ENCODE data around the gene INPP5A. TPM values are rescaled to one million over a fixed set of nuclear protein-coding genes. Genes with fewer than 3 reads are reported as not detected.

The INPP5A gene
- total RNA-seq, 1 donor from 2014 or later, result 36.4 TPM

DNA sequence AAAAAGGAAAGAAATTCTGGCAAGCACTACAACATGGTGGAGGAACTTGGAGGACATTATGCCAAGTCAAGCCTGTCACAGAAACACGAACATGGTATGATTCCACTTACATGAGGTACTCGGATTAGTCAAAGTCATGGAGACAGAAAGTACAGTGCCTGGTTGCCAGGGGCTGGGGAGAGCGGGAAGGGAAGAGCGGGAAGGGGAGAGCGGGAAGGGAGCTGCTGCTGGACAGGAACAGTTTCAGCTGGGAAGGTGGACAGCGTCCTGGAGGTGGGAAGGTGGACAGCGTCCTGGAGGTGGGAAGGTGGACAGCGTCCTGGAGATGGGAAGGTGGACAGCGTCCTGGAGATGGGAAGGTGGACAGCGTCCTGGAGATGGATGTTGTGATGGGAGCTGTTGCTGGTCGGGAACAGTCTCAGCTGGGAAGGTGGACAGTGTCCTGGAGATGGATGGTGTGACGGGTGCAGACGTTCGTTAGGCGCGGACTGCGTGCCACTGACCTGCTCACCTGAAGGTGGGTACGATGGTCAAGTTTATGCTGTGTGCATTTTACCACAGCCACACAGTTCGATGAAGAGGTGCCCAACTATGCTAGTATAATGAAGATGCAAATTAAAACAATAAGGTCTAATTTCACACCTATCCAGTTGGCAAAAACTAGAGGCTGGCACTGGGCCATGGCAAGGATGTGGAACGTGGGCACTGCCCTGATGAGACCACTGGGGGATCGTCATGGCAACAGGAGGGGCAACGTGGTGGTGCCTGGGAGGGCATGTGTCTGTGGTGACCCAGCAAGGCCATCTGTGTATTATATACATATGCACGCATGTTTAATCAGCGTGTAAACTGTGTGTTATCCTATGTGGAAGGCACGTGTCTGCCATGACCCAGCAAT lies 144.5 kb downstream of the INPP5A start:
- no peaks in the 10 kb centered on the region for H3K36me3 Mint-ChIP-seq (ENCODE audit: unreplicated experiment)
- TF ChIP-seq, protein P1, sequence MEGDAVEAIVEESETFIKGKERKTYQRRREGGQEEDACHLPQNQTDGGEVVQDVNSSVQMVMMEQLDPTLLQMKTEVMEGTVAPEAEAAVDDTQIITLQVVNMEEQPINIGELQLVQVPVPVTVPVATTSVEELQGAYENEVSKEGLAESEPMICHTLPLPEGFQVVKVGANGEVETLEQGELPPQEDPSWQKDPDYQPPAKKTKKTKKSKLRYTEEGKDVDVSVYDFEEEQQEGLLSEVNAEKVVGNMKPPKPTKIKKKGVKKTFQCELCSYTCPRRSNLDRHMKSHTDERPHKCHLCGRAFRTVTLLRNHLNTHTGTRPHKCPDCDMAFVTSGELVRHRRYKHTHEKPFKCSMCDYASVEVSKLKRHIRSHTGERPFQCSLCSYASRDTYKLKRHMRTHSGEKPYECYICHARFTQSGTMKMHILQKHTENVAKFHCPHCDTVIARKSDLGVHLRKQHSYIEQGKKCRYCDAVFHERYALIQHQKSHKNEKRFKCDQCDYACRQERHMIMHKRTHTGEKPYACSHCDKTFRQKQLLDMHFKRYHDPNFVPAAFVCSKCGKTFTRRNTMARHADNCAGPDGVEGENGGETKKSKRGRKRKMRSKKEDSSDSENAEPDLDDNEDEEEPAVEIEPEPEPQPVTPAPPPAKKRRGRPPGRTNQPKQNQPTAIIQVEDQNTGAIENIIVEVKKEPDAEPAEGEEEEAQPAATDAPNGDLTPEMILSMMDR (IDR thresholded peaks at IDR 0.05), result no peak
- peak; percentile 73 for DNase-seq (ENCODE audit: extremely low spot score, unreplicated experiment)
- peaks cover 19% of the 10 kb centered on the region for H3K4me1 Mint-ChIP-seq (ENCODE audit: unreplicated experiment)
- no peaks in the 10 kb centered on the region for H3K9me3 Mint-ChIP-seq (ENCODE audit: unreplicated experiment)
- H3K27ac Mint-ChIP-seq (ENCODE audit: unreplicated experiment), result no peak overlapping the region
- H3K27me3 Mint-ChIP-seq (ENCODE audit: unreplicated experiment), result no peaks in the 10 kb centered on the region
- H3K4me3 Mint-ChIP-seq (ENCODE audit: unreplicated experiment), result no peak overlapping the region

DNA sequence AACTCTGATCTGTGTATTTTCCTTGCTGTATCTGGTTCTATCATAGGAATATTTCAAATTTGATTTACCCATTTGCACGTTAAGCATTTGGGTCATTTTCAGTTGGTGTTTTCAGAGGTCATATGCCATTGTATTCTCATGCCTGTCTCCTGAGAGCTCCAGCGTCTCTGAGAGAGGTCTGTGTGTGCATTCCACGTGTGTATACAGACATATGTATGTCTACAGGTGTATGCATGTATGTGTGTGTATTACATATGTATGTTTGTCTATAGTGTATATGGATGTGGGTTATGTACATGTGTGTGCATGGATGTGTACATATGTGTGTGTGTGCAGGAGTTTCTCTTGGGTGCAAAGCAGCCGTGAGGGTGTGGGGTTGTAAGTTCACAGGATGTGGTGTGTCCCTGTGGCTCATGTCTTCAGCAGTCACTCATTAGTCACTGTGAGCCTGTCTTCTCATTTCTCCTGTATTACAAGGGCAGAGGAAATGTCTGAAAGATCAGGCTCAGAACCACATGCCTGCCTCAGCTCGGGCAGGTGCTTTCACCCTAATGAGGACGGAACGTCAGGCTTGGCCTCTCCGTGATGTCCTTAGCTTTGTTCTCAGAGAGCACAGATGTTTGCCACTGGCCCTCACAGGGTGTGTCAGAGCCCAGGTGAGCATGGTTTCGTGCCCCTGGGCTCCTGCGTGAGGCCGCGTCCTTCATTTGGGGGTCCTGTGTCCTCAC lies 146.7 kb downstream of the INPP5A start:
- Mint-ChIP-seq H3K27me3 (ENCODE audit: unreplicated experiment) (no peaks in the 10 kb centered on the region), H3K4me3 (ENCODE audit: unreplicated experiment) (no peak overlapping the region), H3K27ac (ENCODE audit: unreplicated experiment) (peak overlapping the region; percentile 12), H3K9me3 (ENCODE audit: unreplicated experiment) (no peaks in the 10 kb centered on the region), H3K36me3 (ENCODE audit: unreplicated experiment) (no peaks in the 10 kb centered on the region), H3K4me1 (ENCODE audit: unreplicated experiment) (peaks cover 19% of the 10 kb centered on the region)
- TF ChIP-seq, protein P1 (IDR thresholded peaks at IDR 0.05), result no peak
- peak; percentile 73 for DNase-seq (ENCODE audit: extremely low spot score, unreplicated experiment)

DNA sequence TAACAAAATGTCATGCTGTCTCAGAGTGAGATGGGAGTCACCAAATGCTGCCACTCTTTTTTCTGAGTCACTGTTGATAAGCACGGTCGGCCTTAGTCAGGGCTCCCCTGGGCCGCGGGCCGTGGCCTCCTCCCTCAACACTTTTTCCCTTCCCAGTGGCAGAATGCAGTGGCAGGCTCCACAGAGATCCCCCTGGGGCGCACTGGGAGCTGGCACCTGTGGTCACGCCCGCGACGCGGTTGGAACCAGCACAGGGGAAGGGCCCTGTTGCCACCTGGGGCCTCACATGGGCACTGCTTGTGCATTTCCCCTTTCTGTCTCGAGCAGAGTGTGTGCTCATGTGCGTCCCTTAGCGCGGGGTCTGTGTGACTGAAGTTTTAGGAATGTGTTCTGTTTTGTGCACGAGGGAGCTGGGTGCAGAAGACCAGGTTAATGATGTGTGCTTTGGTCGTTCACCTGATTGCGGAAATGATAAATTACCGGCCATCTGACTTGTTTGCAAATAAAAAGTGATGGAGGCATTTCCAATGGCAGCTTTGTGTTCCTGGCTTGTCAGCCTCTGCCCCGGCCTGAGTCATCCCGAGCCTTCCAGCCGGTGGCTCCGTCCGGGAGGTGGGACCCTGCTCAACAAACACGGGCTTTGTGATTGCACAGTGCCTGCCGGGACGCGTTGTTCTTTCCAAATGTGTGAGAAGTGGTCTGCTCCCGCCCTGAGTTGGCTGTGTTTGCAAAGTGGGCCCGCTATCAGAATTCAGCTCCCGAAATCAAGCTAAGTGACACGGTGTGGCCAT lies 147.7 kb downstream of the INPP5A start:
- peak overlapping the region; percentile 82 for H3K27ac Mint-ChIP-seq (ENCODE audit: unreplicated experiment)
- H3K4me3 Mint-ChIP-seq (ENCODE audit: unreplicated experiment), result no peak overlapping the region
- H3K4me1 Mint-ChIP-seq (ENCODE audit: unreplicated experiment), result peaks cover 19% of the 10 kb centered on the region
- H3K9me3 Mint-ChIP-seq (ENCODE audit: unreplicated experiment), result no peaks in the 10 kb centered on the region
- no peaks in the 10 kb centered on the region for H3K27me3 Mint-ChIP-seq (ENCODE audit: unreplicated experiment)
- TF ChIP-seq, protein P1 (IDR thresholded peaks at IDR 0.05), result no peak
- DNase-seq (ENCODE audit: extremely low spot score, unreplicated experiment), result peak; percentile 81
- peaks cover 1% of the 10 kb centered on the region for H3K36me3 Mint-ChIP-seq (ENCODE audit: unreplicated experiment)

DNA sequence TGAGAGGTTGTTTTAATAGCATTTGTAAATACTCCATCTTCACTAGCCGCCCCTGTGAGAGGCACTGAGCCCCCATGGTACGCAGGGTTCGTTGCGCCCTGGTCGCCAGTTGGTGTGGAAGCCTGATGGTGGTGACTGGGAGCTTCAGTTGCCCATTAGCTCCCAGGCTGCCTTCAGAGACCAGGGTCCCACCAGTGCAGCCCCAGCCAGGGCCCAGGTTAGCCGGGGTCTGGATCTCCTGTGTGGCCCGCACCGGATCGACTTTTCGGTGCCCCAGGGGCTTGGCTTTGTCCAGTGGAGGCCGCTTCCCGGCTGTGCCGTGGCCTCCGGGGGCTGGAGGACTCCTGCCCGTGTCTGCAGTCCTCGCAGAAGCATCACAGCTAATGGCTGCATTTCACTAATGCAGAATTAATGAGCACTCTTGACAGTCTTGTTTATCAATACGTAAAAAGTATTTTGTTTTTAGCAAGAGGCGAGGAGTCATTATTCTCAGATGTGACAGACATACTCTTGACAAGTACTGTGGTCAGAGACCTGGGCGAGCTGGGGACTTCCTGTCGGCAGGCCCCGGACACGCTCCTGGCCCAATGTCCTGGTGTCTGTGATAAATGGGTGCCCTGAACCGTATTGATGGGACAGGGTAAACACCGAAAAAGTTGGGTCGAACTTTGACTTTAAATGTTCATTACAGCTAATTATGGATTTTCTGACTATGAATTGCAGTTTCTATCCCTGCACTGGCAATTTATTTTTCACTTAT lies 148.5 kb downstream of the INPP5A start:
- H3K4me1 Mint-ChIP-seq (ENCODE audit: unreplicated experiment), result peaks cover 19% of the 10 kb centered on the region
- H3K36me3 Mint-ChIP-seq (ENCODE audit: unreplicated experiment), result peaks cover 9% of the 10 kb centered on the region
- no peaks in the 10 kb centered on the region for H3K27me3 Mint-ChIP-seq (ENCODE audit: unreplicated experiment)
- TF ChIP-seq, protein P1 (IDR thresholded peaks at IDR 0.05), result no peak
- H3K27ac Mint-ChIP-seq (ENCODE audit: unreplicated experiment), result peak overlapping the region; percentile 82
- DNase-seq (ENCODE audit: extremely low spot score, unreplicated experiment), result peak; percentile 77
- no peaks in the 10 kb centered on the region for H3K9me3 Mint-ChIP-seq (ENCODE audit: unreplicated experiment)
- H3K4me3 Mint-ChIP-seq (ENCODE audit: unreplicated experiment), result no peak overlapping the region

All from osteocyte (in vitro differentiated cells).